GM06990 (cell line): ENCODE data around the gene ENAH.
"Not testable (repeated sequence)": the region's sequence is repeated elsewhere in the genome, so short reads cannot be mapped to it uniquely, and the experiment has no call there.

Source experiments
- DNase-seq: peaks from one replicate; pipeline ENCODE4 v3.0.0-alpha.2; 2011; ENCODE audit not compliant: insufficient read length; ENCODE audit errors: extremely low read depth
- H3K27me3 ChIP-seq: replicated peaks from 2 replicates; pipeline ENCODE4 v1.6.0; 2011; ENCODE audit warnings: low read length; ENCODE audit not compliant: control insufficient read depth, insufficient read depth
- H3K36me3 ChIP-seq: 2 replicates; pipeline ENCODE4 v1.5.1; 2011; ENCODE audit warnings: low read length; ENCODE audit not compliant: control insufficient read depth, insufficient read depth
- H3K4me3 ChIP-seq: replicated peaks from 2 replicates; pipeline ENCODE4 v1.5.1; 2011; ENCODE audit warnings: low read depth, mild to moderate bottlenecking, control low read depth, low read length
- CTCF ChIP-seq: IDR thresholded peaks from 2 replicates; pipeline ENCODE4 v1.5.1; 2011; ENCODE audit warnings: low read length, control low read depth, mild to moderate bottlenecking, inconsistent platforms; ENCODE audit not compliant: insufficient read depth, poor library complexity, severe bottlenecking

Gene ENAH

GRCh38 chr1:225626698-225627097 is 26.2 kb downstream of the ENAH start:
- no peaks in the 10 kb centered on the region for H3K27me3 ChIP-seq
- H3K36me3 ChIP-seq: no peaks in the 10 kb centered on the region
- no peak for TF ChIP-seq CTCF
- no peak overlapping the region for H3K4me3 ChIP-seq
- DNase-seq: no peak

GRCh38 chr1:225617956-225618355 is 35.0 kb downstream of the ENAH start:
- TF ChIP-seq CTCF: no peak
- Histone ChIP-seq H3K4me3 (no peak overlapping the region), H3K27me3 (no peaks in the 10 kb centered on the region), H3K36me3 (no peaks in the 10 kb centered on the region)
- DNase-seq: no peak

- no peak for DNase-seq
- no peaks in the 10 kb centered on the region for H3K27me3 ChIP-seq
- H3K4me3 ChIP-seq: no peak overlapping the region
- no peaks in the 10 kb centered on the region for H3K36me3 ChIP-seq
- no peak for TF ChIP-seq CTCF
Measured at GRCh38 chr1:225617479-225617878, 35.4 kb downstream of the ENAH start.

GRCh38 chr1:225615403-225615790 is 37.5 kb downstream of the ENAH start:
- DNase-seq: not testable (repeated sequence)

GRCh38 chr1:225613006-225613405 is 39.9 kb downstream of the ENAH start:
- DNase-seq: no peak
- H3K27me3 ChIP-seq: no peaks in the 10 kb centered on the region
- no peak for TF ChIP-seq CTCF
- no peak overlapping the region for H3K4me3 ChIP-seq
- no peaks in the 10 kb centered on the region for H3K36me3 ChIP-seq

More at GRCh38 chr1:225615403-225615790, 37.5 kb downstream of the ENAH start:
- H3K36me3 ChIP-seq, H3K4me3 ChIP-seq, H3K27me3 ChIP-seq: not testable (repeated sequence)

GRCh38 chr1:225612287-225612686 is 40.6 kb downstream of the ENAH start:
- Histone ChIP-seq H3K36me3 (no peaks in the 10 kb centered on the region), H3K4me3 (no peak overlapping the region), H3K27me3 (no peaks in the 10 kb centered on the region)
- no peak for DNase-seq
- no peak for TF ChIP-seq CTCF
